Measurements from ENCODE around the gene BIN1. TPM values are rescaled to one million over a fixed set of nuclear protein-coding genes. Genes with fewer than 3 reads are reported as not detected.
A peak's percentile ranks its signal among the peaks of the same experiment; 100 is the strongest.

Gene BIN1
- total RNA-seq, 4 donors from 2014 or later: 49.2 to 68.3 (median 64.2) TPM

GRCh38 chr2:127080938-127081755 is 25.8 kb downstream of the BIN1 start:
- intact Hi-C loops (cut with DNase I): no loop called here
- H3K27ac ChIP-seq: peak overlapping the region in 1 of 3 donors; percentile 24
- TF ChIP-seq POLR2A (IDR thresholded peaks at IDR 0.05) (no peak), CTCF (IDR thresholded peaks at IDR 0.05) (no peak)
- peak; percentile 50 to 82 for DNase-seq
- no peaks in the 10 kb centered on the region for H3K36me3 ChIP-seq
- H3K27me3 ChIP-seq: no peaks in the 10 kb centered on the region
- H3K4me3 ChIP-seq (replicated peaks in 1 of 3): no peak overlapping the region
- H3K9me3 ChIP-seq: no peaks in the 10 kb centered on the region
- 55 to 64% methylated on average over 8 to 9 of the region's 24 CpGs for WGBS, 2 donors
- peaks cover 27 to 60% of the 10 kb centered on the region in 2 donors for H3K4me1 ChIP-seq

- H3K27me3 ChIP-seq: no peaks in the 10 kb centered on the region
- no peak for TF ChIP-seq CTCF (IDR thresholded peaks at IDR 0.05)
- no peak for TF ChIP-seq POLR2A (IDR thresholded peaks at IDR 0.05)
- intact Hi-C loops (cut with DNase I): no loop called here
- no peak overlapping the region for H3K4me3 ChIP-seq (replicated peaks in 1 of 3)
- H3K9me3 ChIP-seq: no peaks in the 10 kb centered on the region
- DNase-seq: no peak
- peaks cover 20 to 55% of the 10 kb centered on the region in 2 donors for H3K4me1 ChIP-seq
- H3K36me3 ChIP-seq: no peaks in the 10 kb centered on the region
- WGBS, 2 donors: 77 to 97% methylated on average over 7 to 10 of the region's 14 CpGs
- H3K27ac ChIP-seq: no peak overlapping the region
These were observed 26.6 kb downstream of the BIN1 start for GRCh38 chr2:127080226-127080937.

- Histone ChIP-seq H3K27ac (no peak overlapping the region), H3K4me1 (peaks cover 11 to 45% of the 10 kb centered on the region in 2 donors), H3K4me3 (replicated peaks in 1 of 3) (no peak overlapping the region), H3K36me3 (no peaks in the 10 kb centered on the region), H3K9me3 (no peaks in the 10 kb centered on the region), H3K27me3 (no peaks in the 10 kb centered on the region)
- DNase-seq: no peak
- WGBS, 2 donors: 89 to 90% methylated on average over 6 of the region's 6 CpGs
- intact Hi-C loops (cut with DNase I): loop anchor here (10.0 kb wide), 1 partner anchor 195 kb away; no protein-coding TSS in a partner anchor
- TF ChIP-seq POLR2A (IDR thresholded peaks at IDR 0.05) (no peak), CTCF (IDR thresholded peaks at IDR 0.05) (no peak)
These were observed 27.5 kb downstream of the BIN1 start for GRCh38 chr2:127079358-127079920.

- 70 to 81% methylated on average over 2 to 5 of the region's 5 CpGs for WGBS, 2 donors
- TF ChIP-seq POLR2A (IDR thresholded peaks at IDR 0.05) (no peak), CTCF (IDR thresholded peaks at IDR 0.05) (no peak)
- DNase-seq: no peak
These were observed 28.2 kb downstream of the BIN1 start for GRCh38 chr2:127078666-127079270.

More at GRCh38 chr2:127078666-127079270, 28.2 kb downstream of the BIN1 start:
- Histone ChIP-seq H3K9me3 (no peaks in the 10 kb centered on the region), H3K4me3 (replicated peaks in 1 of 3) (no peak overlapping the region), H3K36me3 (no peaks in the 10 kb centered on the region), H3K27ac (no peak overlapping the region), H3K4me1 (peaks cover 4 to 39% of the 10 kb centered on the region in 2 donors), H3K27me3 (no peaks in the 10 kb centered on the region)
- intact Hi-C loops (cut with DNase I): loop anchor here (10.0 kb wide), 1 partner anchor 196 kb away; no protein-coding TSS in a partner anchor

Measured in thyroid gland (tissue), 4 donors.